ENCODE results near the gene ABHD1.

ABHD1 gene

DNA sequence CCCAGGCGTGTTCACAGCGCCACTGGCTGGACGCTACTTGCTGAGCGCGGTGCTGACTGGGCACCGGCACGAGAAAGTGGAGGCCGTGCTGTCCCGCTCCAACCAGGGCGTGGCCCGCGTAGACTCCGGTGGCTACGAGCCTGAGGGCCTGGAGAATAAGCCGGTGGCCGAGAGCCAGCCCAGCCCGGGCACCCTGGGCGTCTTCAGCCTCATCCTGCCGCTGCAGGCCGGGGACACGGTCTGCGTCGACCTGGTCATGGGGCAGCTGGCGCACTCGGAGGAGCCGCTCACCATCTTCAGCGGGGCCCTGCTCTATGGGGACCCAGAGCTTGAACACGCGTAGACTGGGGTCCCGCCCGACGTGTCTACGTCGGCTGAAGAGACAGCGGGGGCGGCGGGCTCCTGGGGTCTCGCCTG, 37.9 kb upstream of the ABHD1 start:
- Histone ChIP-seq H4K20me1 (peaks cover 0 to 57% (median 27%) of the 10 kb centered on the region in 11 experiments; a peak in 13 of 22 replicates), H3K27ac (peak overlapping the region; percentile 67 to 82 (median 76)), H3K4me2 (peak overlapping the region; percentile 88 to 100 (median 98)), H3K4me1 (peaks cover 56 to 92% (median 85%) of the 10 kb centered on the region in 10 experiments), H3K4me3 (peak overlapping the region; percentile 60 to 73 (median 64)), H3K36me3 (peaks cover 24 to 41% (median 31%) of the 10 kb centered on the region in 11 experiments), H3K27me3 (no peaks in the 10 kb centered on the region), H3K9me3 (replicated peaks in 1 of 11) (no peaks in the 10 kb centered on the region), H3K9ac (peak overlapping the region; percentile 71 to 89 (median 81))
- no peak for TF ChIP-seq Cebpa-rat (IDR thresholded peaks at IDR 0.05)

DNA sequence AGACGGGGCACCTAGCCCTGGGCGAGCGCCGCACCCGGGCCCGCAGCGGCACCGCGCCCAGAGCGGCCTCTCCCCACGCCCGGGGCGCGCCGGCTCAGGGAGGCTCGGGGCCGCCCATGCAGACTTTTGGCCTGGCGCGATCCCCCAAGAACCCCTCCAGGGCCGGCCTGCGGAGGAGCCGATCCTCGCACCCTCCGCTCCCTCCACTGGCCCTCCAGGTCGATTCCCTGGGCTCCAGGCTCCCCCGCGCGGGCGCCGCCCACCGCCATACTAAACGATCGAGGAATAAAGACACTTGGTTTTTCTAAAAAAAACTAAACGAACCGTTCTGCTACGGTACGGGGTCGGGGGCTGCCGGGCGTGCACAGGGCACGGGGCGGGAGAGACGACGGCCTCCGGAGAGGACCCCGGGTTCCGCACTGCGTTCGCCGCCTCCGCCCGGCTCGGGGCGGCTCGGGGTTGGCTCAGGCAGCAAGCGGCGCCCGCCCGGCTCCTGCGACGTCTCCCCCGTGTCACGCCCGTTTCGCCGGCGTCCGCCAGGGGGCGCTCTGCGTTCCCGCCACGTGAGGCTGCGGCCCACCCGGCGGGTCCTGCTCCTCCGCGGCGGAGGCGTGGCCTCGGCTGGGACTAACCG, 37.4 kb upstream of the ABHD1 start:
- no peak for TF ChIP-seq Cebpa-rat (IDR thresholded peaks at IDR 0.05)
- H3K9ac ChIP-seq = peak overlapping the region; percentile 71 to 89 (median 81)
- peak overlapping the region; percentile 67 to 82 (median 76) for H3K27ac ChIP-seq
- no peaks in the 10 kb centered on the region for H3K27me3 ChIP-seq
- peaks cover 52 to 93% (median 82%) of the 10 kb centered on the region in 10 experiments for H3K4me1 ChIP-seq
- peak overlapping the region; percentile 60 to 73 (median 64) for H3K4me3 ChIP-seq
- H3K36me3 ChIP-seq = peaks cover 24 to 39% (median 31%) of the 10 kb centered on the region in 11 experiments
- H3K4me2 ChIP-seq = peak overlapping the region; percentile 88 to 100 (median 98)
- H3K9me3 ChIP-seq (replicated peaks in 1 of 11) = no peaks in the 10 kb centered on the region
- peaks cover 0 to 57% (median 27%) of the 10 kb centered on the region in 11 experiments; a peak in 13 of 22 replicates for H4K20me1 ChIP-seq

DNA sequence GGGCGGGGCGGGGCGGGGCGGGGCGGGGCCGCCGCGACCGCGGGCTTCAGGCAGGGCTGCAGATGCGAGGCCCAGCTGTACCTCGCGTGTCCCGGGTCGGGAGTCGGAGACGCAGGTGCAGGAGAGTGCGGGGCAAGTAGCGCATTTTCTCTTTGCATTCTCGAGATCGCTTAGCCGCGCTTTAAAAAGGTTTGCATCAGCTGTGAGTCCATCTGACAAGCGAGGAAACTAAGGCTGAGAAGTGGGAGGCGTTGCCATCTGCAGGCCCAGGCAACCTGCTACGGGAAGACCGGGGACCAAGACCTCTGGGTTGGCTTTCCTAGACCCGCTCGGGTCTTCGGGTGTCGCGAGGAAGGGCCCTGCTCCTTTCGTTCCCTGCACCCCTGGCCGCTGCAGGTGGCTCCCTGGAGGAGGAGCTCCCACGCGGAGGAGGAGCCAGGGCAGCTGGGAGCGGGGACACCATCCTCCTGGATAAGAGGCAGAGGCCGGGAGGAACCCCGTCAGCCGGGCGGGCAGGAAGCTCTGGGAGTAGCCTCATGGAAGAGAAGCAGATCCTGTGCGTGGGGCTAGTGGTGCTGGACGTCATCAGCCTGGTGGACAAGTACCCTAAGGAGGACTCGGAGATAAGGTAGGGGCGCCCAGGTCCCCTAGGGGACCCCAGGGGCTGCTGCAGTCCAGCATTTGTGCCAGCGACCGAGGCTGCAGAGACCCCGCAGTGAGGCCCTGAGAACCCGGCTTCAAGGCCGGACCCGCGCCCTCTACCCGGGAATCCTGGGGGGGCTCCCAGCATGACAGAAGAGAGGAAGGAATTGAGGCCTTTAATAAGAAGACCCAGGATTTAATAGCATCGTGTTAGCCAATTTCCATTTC, 36.7 kb upstream of the ABHD1 start, which contains the start of gene KHK:
Gene KHK, plus strand, starts transcription at position 49 of the 870 bp plus-strand sequence. Its CDS starts 488 bp downstream, at position 537.
- peak within 1 kb of the TSS; percentile 88 to 100 (median 99) for H3K4me2 ChIP-seq
- H3K4me1 ChIP-seq = peaks cover 47 to 87% (median 76%) of the 10 kb centered on the region in 10 experiments
- peak within 1 kb of the TSS; percentile 60 to 73 (median 64) for H3K4me3 ChIP-seq
- peaks cover 22 to 35% (median 29%) of the 10 kb centered on the region in 11 experiments for H3K36me3 ChIP-seq
- no peak for TF ChIP-seq Cebpa-rat (IDR thresholded peaks at IDR 0.05)
- peaks cover 0 to 51% (median 27%) of the 10 kb centered on the region in 11 experiments; a peak in 13 of 22 replicates for H4K20me1 ChIP-seq
- peak within 1 kb of the TSS; percentile 67 to 82 (median 76) for H3K27ac ChIP-seq
- H3K27me3 ChIP-seq = no peaks in the 10 kb centered on the region
- no peaks in the 10 kb centered on the region for H3K9me3 ChIP-seq (replicated peaks in 1 of 11)
- H3K9ac ChIP-seq = peak within 1 kb of the TSS; percentile 71 to 89 (median 81)

DNA sequence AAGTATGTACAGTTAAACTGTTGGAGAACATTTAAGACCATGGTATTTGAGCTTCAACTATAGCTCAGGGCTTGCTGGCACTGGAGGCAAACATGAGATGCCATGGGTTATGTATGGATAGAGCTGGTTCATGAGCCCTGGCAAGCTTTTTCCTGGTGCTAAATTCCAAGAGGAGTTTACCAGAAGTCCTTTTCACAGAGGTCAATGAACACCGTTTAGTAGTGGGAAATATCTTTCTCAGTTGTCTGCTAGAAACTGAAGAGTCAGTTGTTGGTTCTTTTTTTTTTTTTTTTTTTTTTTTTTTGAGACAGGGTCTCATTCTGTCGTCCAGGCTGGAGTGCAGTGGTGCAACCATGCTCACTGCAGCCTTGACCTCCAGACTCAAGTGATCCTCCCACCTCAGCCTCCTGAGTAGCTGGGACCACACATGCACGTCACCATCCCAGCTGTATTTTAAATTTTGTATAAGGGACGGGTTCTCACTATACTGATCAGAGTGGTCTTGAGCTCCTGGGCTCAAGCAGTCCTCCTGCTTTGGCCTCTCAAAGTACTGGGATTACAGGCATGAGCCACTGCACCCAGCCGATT, 35.7 kb upstream of the ABHD1 start:
- Histone ChIP-seq H3K36me3 (peaks cover 12 to 26% (median 19%) of the 10 kb centered on the region in 11 experiments), H4K20me1 (peaks cover 0 to 41% (median 23%) of the 10 kb centered on the region in 11 experiments; a peak in 13 of 22 replicates), H3K9ac (no peak overlapping the region), H3K4me3 (no peak overlapping the region), H3K27ac (no peak overlapping the region), H3K27me3 (no peaks in the 10 kb centered on the region), H3K4me1 (peaks cover 37 to 81% (median 67%) of the 10 kb centered on the region in 10 experiments), H3K4me2 (peak overlapping the region in 8 of 11 experiments; percentile 88 to 99 (median 95); a peak in 13 of 22 replicates), H3K9me3 (replicated peaks in 1 of 11) (no peaks in the 10 kb centered on the region)
- TF ChIP-seq Cebpa-rat (IDR thresholded peaks at IDR 0.05) = no peak

DNA sequence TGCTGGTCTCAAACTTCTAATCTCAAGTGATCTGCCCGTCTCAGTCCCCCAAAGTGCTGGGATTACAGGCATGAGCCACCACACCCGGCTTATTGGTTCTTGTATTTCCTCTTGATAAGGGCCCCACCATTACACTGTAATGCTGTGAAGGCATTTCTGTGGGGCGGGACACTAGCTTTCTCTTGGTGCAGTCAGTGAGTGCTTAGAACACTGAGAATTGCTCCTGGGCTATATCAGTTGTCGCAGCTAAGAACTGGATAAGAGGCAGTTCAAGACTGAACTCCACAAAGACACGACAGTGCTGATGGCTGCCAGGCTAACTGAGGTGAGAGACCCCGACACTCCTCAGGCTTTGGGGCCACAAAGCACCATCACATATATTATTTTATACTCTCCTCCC, 35.0 kb upstream of the ABHD1 start:
- H3K9ac ChIP-seq = no peak overlapping the region
- peak overlapping the region in 5 of 11 experiments; percentile 11 to 99 (median 88); a peak in 4 of 22 replicates for H3K4me2 ChIP-seq
- TF ChIP-seq Cebpa-rat (IDR thresholded peaks at IDR 0.05) = no peak
- H3K9me3 ChIP-seq (replicated peaks in 1 of 11) = no peaks in the 10 kb centered on the region
- H3K4me3 ChIP-seq = no peak overlapping the region
- H3K27me3 ChIP-seq = no peaks in the 10 kb centered on the region
- H3K36me3 ChIP-seq = peaks cover 5 to 19% (median 12%) of the 10 kb centered on the region in 11 experiments; a peak in 17 of 22 replicates
- peaks cover 0 to 34% (median 16%) of the 10 kb centered on the region in 11 experiments; a peak in 12 of 22 replicates for H4K20me1 ChIP-seq
- H3K4me1 ChIP-seq = peaks cover 30 to 76% (median 60%) of the 10 kb centered on the region in 10 experiments
- no peak overlapping the region for H3K27ac ChIP-seq

DNA sequence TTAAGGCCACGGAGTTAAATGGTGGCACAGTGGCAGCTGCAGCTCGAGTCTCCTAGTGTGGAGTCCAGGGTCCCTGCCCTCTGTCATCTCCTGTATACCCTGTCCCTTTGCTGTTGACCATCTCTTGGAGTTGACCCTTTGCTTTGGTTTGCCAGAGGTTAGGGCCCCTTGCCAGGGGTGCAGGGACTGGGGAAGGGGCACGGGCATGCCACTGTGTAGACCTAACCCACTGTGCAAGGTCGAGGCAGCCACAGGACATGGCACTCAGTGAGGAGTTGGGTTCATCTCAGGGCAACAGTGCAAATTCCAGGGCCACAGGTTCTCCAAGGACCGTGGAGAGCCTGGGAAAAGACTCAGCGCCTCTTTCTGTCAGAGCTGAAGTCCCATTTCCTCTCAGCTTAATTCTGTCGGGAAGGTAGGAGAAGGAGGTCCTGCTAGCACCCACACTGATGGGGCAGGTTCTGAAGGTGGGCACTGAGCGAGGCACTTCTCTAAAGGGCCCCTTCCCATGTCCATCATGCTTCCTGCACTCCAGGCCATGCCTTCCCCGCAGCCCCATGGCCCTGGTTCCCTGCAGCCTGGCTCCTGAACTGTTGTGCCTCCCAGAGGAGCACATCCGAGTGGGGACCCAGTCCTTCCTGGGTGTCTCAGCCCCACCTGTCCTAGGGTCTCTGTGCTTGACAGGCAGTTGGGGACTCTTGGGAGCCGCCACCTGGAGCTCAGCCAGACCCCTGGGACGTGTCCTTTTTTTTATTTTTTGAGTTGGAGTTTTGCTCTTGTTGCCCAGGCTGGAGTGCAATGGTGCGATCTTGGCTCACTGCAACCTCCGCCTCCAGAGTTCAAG, 34.3 kb upstream of the ABHD1 start:
- H3K4me2 ChIP-seq = peak overlapping the region in 8 of 11 experiments; percentile 34 to 99 (median 40); a peak in 13 of 22 replicates
- no peaks in the 10 kb centered on the region for H3K9me3 ChIP-seq (replicated peaks in 1 of 11)
- H3K36me3 ChIP-seq = peaks cover 0 to 12% (median 6%) of the 10 kb centered on the region in 11 experiments; a peak in 13 of 22 replicates
- no peak overlapping the region for H3K4me3 ChIP-seq
- H3K4me1 ChIP-seq = peaks cover 23 to 69% (median 53%) of the 10 kb centered on the region in 10 experiments
- no peak overlapping the region for H3K9ac ChIP-seq
- no peak for TF ChIP-seq Cebpa-rat (IDR thresholded peaks at IDR 0.05)
- H3K27me3 ChIP-seq = no peaks in the 10 kb centered on the region
- H3K27ac ChIP-seq = no peak overlapping the region
- H4K20me1 ChIP-seq = peaks cover 0 to 27% (median 9%) of the 10 kb centered on the region in 11 experiments; a peak in 11 of 22 replicates

DNA sequence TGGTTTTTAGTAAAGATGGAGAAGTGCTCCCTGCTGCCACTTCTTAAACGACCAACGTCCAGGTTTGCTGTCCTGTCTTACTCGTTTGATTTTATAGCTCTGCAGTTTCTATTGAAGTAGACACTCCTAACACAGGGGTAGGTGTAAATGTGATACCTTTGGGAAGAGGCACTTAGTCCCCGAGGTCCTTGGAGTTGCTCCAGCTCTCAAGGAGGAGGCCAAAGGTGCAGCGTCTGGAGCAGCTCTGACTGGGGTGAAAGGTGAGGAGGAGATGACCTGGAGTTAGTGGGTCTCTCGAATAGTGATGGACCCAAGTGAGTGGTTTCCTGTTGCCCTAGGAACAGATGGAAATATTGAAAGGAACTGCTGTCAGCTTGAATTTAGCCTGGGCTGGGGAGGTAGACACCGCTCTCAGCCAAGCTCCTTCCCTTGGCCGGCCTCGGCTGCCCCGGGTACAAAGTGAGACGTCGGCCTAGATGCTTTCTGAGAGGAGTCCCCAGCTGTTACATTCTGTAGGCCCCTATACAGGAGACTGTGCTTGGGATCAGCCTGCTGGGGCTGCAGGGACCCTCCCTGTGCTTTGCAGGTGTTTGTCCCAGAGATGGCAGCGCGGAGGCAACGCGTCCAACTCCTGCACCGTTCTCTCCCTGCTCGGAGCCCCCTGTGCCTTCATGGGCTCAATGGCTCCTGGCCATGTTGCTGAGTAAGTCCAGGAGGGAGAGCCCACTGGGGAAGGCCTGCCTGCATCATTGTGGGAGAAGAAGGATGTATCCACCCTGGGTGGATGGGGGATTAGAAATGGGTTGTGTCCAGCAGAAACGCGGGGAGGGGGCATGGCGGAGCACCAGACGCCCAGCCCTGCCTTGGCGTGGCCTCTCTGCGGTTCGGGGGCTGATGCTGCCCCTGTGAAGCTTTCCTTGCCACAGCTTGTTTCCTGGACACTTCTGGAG, 31.6 kb upstream of the ABHD1 start:
- TF ChIP-seq Cebpa-rat (IDR thresholded peaks at IDR 0.05) = no peak
- H4K20me1 ChIP-seq = peaks cover 0 to 5% (median 0%) of the 10 kb centered on the region in 11 experiments; a peak in 3 of 22 replicates
- H3K27ac ChIP-seq = no peak overlapping the region
- no peak overlapping the region for H3K4me2 ChIP-seq
- no peak overlapping the region for H3K4me3 ChIP-seq
- H3K9me3 ChIP-seq (replicated peaks in 1 of 11) = no peaks in the 10 kb centered on the region
- H3K4me1 ChIP-seq = peaks cover 16 to 57% (median 42%) of the 10 kb centered on the region in 10 experiments
- no peak overlapping the region for H3K9ac ChIP-seq
- no peaks in the 10 kb centered on the region for H3K27me3 ChIP-seq
- no peaks in the 10 kb centered on the region for H3K36me3 ChIP-seq

All from BLaER1 treated with 17β-estradiol and CSF1 and Interleukin-3, amounts not matched to agents 10 nM and 100 nM (cell line).